ENCODE data around the gene CALML3.
"Not testable (repeated sequence)": the region's sequence is repeated elsewhere in the genome, so short reads cannot be mapped to it uniquely, and the experiment has no call there.

The CALML3 gene

DNA sequence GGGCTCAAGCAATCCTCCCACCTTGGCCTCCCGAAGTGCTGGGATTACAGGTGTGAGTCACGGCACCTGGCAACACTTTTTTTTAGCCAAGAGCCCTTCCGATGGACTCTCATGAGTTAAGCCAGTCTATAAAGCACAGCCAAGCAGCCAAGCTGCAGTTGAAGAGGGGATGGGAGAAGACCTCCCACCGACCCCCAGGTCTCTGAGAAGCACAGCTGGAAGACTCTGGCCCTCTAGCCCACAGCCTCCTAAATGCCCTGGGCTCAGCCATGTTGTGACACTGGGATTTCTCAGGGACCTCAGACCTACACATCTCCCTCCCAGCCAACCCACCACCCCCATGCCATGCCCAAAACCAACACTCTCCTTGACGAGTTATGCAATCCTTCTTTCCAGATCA lies 31.1 kb downstream of the CALML3 start:
- no peak for DNase-seq (ENCODE audit: low read depth)
- H3K4me3 ChIP-seq (ENCODE audit: low read length), result no peak overlapping the region
- TF ChIP-seq, protein P1, sequence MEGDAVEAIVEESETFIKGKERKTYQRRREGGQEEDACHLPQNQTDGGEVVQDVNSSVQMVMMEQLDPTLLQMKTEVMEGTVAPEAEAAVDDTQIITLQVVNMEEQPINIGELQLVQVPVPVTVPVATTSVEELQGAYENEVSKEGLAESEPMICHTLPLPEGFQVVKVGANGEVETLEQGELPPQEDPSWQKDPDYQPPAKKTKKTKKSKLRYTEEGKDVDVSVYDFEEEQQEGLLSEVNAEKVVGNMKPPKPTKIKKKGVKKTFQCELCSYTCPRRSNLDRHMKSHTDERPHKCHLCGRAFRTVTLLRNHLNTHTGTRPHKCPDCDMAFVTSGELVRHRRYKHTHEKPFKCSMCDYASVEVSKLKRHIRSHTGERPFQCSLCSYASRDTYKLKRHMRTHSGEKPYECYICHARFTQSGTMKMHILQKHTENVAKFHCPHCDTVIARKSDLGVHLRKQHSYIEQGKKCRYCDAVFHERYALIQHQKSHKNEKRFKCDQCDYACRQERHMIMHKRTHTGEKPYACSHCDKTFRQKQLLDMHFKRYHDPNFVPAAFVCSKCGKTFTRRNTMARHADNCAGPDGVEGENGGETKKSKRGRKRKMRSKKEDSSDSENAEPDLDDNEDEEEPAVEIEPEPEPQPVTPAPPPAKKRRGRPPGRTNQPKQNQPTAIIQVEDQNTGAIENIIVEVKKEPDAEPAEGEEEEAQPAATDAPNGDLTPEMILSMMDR (conservative IDR thresholded peaks at IDR 0.05; ENCODE audit: low read depth, low read length), result no peak

DNA sequence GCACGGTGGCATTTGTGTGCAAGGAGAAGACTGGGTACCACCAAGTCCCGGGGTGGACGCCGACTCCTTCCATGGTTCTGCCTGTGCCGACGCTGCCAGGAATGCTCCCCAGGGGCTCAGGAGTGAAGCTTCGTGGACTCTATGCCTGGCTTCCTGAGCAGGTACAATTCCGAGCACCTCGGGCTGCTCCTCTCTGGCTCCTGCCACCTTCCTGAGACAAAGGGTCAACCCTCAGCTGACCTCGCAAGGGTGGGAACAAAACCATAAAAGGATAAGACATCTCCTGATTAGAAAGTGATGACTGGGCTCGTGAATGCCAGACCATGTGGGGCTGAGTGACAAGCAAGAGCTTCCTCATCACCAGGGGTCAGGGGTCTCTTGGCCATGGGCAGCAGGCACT lies 31.8 kb downstream of the CALML3 start:
- no peak for DNase-seq (ENCODE audit: low read depth)

DNA sequence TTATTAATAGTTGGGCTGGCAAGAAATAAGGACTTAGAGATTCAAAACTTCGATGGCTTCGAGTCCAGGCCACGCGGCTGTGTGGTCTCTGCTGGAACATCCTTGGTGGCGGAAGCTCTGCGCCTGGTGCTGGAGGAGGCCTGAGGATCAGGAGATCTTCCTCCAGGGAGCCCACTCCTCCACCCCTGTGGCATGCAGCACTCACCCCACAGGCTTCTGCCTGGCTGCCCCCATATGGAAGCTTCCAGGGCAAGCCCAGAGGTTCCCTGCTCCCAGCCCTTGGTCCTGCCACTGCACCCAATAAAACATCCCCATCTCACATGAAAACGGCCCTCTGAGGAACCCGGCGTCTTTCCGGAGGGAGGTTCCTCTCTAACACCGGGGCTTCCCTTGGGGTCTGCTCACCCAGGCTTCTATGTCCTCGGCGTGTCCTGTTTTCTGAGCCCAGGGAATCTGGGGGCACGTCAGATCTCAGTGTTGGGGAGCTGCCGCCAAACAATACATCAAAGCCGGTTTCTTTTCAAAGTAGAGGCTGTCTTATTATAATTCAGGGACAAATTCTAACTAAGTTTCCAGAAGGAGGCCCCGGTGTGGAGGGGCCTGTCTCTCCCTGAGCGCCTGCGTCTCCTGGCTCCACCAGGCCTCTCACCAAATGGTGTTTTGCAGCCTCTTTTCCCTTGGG lies 32.4 kb downstream of the CALML3 start:
- TF ChIP-seq, protein P1 (conservative IDR thresholded peaks at IDR 0.05; ENCODE audit: low read depth, low read length), result no peak
- no peak for DNase-seq (ENCODE audit: low read depth)

More for the DNA sequence above, 31.8 kb downstream of the CALML3 start:
- TF ChIP-seq, protein P1 (conservative IDR thresholded peaks at IDR 0.05; ENCODE audit: low read depth, low read length), result no peak
- H3K4me3 ChIP-seq (ENCODE audit: low read length), result no peak overlapping the region

DNA sequence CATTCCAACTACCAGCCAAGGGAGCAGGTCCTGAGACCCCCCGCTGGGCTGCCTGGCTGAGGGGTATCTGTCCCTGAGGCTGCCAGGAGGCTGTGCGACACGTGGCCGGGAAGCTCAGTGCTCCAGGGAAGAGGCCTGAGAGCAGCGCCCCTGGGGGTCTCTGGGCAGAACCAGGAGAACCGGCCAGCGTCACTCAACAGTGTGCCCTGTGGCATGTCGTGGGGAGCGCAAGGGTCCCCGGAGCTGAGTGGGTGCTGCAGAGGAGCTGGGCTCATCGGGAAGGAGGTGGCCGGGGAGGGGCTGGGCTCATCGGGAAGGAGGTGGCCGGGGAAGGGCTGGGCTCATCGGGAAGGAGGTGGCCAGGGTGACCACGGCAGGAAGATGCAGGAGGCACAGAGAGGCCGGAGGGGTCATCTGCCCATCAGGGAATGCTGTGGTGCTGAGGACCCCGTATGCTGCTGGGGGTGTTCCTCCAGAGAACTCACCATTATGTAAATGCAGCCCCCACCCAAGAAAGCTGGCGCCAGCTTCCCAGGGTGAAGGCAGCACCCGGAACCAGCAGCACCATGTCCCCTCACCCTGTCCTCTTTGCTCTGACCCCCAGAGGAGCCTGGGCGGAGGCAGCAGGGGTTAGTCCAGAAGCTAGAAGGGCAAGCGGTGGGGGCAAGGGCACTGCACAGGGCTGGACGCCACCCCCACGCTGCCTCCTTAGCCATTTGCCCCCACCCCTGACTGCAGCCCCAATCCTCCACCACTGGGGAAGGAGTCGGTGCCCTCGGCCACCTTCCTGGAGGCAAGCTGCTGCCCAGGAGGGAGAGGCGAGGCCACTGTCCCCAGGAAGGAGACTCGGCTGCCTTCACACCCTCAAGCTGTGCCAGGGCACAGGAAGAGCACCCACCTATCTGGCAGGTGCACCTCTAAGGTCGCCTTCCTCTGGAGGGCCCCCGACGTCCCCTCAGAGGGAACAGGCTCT lies 33.3 kb downstream of the CALML3 start:
- TF ChIP-seq, protein P1 (conservative IDR thresholded peaks at IDR 0.05; ENCODE audit: low read depth, low read length), result no peak

More for the DNA sequence above, 32.4 kb downstream of the CALML3 start:
- no peak overlapping the region for H3K4me3 ChIP-seq (ENCODE audit: low read length)

DNA sequence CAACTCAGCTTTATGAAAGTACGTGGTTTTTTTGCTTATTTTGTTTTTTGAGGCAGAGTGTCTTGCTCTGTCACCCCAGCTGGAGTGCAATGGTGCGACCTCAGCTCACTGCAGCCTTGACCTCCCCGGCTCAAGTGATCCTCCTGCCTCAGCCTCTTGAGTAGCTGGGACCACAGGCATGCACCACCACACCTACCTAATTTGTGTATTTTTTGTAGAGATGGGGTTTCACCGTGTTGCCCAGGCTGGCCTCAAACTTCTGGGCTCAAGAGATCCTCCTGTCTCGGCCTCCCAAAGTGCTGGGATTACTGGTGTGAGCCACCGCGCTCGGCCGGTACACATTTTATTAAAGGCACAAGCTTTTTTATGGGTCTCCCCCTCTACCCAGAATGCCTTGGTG lies 34.3 kb downstream of the CALML3 start:
- DNase-seq (ENCODE audit: low read depth); H3K4me3 ChIP-seq (ENCODE audit: low read length): not testable (repeated sequence)

More for the DNA sequence above, 33.3 kb downstream of the CALML3 start:
- no peak overlapping the region for H3K4me3 ChIP-seq (ENCODE audit: low read length)
- no peak for DNase-seq (ENCODE audit: low read depth)

DNA sequence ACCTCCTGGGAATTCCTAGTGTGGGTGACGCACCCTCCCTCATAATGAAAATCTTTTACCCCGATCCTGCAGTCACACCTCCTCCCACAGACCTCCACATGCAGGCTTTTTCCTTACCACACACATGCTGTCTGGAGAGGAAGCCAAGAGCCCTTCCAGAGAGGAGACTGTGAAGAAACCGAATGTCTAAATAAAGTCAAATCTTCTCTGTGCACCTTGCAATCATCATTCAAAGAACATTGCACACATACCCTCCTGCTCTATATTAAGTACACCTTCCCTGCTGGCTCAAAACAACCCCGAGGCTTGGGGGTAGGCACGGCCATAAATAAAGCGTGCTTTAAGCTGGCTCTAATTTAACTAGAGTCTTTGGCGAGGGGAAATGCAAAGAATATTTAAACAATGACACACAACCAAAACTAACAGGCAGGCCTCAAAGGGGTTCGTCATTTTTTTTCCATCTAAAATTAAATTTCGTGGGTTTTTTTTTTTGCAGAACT lies 34.9 kb downstream of the CALML3 start:
- TF ChIP-seq, protein P1 (conservative IDR thresholded peaks at IDR 0.05; ENCODE audit: low read depth, low read length), result no peak
- H3K4me3 ChIP-seq (ENCODE audit: low read length), result no peak overlapping the region
- no peak for DNase-seq (ENCODE audit: low read depth)

DNA sequence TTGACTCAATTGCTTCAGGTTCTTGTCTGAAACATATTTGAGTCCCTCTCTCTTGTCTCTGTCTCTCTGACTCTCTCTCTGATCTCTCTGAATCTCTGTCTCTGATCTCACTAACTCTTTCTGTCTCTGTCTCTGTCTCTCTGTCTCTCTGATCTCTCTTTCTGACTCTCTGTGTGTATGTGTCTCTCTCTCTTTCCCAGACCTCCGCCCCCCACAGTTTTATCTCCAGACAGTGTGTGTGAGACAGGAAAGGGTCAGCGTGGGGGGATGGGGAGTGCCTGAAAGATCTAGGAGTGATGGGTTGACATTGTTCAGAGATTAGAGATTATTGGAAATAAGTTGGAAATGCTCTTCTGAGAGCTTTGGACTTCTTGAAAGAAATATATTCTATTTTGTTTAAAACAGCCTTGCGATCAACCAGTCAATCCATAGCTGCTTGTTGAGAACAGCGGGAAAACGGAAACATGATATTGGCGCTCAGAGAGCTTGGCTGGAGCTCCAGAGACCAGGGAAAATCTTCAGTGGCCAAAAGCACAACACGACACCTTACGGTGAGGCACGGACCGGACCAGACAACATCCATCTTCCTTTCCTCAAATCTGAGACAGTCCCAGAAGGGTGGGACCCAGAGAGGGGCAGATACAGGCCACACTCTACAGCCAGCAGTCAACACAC lies 35.5 kb downstream of the CALML3 start:
- H3K4me3 ChIP-seq (ENCODE audit: low read length), result no peak overlapping the region
- TF ChIP-seq, protein P1 (conservative IDR thresholded peaks at IDR 0.05; ENCODE audit: low read depth, low read length), result no peak
- no peak for DNase-seq (ENCODE audit: low read depth)
